NCI-H82 (cell line): ENCODE data around the gene COMP.

Experiments
- DNase-seq: peaks from one replicate; lab custom pipeline; 2025; lab: John Stamatoyannopoulos, UW

Gene COMP

GRCh38 chr19:18768997-18769891, 21.9 kb downstream of the COMP start:
- DNase-seq: no peak

- DNase-seq: peak; percentile 43
Observed at GRCh38 chr19:18768046-18768771, 22.9 kb downstream of the COMP start.

- no peak for DNase-seq
Observed at GRCh38 chr19:18765224-18765623, 25.9 kb downstream of the COMP start.

DNA sequence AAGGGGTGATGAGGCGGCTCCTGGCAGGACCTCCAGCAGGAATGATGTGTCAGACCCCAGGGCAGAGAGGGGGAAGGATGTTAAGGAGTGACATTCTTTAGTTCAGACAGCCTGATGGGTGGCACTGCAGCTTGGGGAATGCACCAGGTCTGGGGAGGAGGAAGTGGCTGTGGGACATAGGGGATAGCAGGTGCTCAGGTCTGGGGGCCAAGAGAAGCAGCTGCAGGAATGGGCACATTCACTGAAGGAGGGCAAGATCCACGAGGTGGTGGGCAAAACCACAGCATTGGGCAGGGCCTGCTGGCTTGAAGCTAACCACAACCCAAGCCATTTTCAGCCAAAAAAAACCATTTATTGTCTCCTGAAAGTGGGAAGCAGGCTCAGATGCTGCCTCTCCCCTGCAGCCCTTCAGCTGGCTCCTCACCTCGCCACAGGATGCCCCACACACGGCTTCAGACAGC, 26.5 kb downstream of the COMP start:
- no peak for DNase-seq

DNA sequence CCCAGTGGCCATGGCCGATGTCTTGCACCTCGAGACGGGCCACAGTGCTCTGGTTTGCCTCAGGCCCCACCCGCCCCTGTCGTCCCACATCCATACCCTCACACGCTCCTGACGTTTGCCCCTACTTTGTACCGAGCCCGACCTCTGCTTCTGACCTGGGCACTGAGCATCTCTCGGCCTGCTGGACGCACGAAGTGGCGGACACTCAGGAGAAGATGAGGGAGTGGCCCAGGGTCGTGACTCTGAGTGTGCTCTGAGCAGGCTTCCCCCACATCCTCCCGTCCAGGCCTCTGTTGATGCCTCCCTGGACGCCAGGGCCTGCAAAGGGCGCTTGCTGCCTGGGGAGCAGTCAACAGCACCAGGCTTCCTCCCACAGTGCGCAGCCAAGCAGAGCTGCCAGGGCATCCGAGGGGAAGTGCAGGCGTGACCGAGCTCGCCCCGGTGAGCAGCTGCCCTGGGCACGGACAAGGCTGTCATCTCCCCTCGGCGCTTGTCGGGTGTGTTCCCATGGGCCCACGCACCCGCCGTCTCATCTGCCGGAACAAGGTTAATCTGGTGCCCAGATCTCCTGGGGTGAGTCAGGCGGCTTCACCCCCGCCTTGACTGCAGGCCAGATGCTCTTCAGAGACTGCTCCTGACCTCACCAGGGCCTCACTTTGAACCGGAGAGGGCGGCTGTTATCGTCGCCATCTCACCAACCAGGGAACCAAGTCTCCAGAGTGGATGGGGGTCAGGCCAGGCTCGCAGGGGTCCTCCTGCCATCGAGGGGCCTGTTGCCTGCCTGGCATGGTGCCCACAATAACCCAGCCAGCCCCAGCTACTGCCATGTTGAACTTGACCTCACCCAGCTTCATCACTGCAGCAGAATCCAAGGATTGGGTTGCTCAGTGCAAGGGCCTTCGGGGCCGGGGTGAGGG, 27.2 kb downstream of the COMP start:
- DNase-seq: no peak

DNA sequence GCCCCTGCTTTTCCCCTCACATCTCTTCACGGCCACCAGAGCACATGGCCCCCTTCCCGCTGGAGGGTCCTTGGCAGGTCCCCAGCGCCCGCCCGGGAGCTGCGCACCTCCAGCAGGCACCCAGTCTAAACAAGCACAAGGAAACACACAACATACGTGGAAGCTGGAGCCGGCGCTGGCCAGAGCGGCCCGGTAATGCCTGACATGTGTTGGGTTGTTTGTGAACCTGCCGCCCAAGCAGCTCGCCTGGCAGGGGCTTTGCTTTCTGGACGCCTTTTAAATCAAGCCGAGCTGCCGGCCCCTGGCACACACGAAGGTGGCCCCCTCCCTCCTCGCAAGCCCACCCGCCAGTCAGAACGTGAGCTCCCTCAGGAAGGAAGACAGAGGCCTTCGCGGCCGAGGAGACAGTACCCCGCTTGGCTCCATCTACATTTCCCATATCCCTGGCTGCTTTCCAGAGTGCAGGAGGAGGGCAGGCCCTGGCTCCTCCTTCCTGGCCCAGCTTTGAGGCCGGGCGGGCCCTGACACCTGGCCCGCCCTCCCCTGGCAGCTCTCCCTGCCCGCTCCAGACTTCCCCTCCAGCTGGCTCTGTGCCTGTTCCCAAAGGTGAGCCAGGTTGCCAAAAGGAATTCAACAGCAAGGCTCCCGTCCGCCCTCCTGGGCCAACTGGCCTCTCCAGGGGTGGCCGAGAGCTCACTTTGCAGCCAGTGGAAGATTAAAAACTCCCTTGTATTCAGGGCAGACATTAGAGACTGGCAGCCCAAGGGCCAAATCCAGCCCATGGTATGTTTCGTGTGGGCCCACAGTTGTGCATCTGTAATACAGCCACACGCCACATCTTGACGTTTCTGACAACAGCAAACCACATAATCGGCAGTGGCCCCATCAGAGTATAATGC, 28.7 kb downstream of the COMP start:
- DNase-seq: peak; percentile 61

DNA sequence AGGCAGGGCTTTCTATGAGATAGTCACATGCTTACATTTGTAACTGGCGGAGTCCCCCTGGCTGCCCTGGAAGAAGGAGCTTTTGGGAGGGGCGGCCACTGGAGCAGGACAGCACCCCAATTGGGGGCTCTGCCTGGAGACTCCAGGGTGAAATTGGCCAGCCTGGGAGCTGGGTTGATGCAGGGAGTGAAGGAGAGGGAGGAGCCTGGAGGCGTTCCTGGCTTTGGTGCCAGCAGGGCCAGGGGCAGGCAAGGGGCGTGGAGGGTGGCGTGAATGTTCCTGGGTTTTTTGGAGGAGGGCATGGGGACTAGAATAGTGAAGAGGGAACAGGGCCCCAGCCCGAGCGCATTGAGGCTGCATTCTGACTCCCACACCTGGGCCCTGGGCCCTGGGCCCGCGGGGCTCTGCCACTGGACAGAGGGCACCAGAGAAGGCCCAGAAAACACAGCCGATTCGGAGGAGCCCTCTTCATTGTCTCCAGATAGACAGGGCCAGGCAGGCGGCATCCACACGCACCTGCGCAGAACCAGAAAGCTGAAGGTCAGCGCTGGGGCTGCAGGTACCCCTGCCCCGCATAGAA, 29.5 kb downstream of the COMP start:
- DNase-seq: no peak

DNA sequence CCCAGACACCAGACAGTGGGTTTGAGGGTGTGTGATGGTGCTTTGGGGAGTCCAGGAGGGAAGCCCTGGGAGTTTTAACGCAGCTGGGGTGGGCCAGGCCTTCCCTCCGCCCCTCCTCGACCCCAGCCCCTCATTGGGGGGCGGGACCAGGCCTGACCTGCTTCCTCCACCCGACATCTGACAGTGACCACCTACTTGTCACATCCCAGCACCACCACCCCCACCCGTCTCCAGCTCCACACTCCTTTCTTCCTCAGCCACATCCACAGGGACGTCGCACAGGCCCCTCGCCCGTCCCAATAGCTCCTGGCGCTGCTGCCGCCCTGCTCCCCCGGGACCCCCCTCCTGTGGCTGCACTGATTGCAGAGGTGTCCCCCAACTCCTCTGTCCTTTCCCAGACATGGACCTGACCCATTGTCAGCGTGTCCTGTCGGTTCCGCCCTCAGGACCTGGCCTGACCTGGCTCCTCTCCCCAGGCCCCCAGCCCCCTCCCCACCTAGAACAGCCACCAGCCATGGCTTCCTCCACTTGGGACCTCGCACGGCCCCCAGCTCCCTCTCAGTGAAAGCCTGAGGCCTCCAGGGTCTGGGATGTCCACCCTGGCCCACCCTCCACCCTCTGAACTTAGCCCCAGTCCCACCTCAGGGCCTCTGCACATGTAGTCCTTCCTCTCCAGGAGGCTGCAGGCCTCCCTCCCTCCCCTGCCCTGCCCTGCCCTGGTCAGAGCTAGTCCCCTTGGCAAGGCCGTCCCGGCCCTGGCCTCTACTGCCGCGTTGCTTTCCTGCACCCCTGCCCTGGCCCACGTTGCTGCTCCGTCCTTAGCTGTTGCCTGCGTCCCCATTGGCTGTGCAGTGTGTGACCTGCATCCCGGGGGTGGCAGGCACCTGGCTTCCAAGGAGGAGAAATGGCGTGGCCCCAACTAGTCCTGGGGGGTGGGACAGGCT, 30.4 kb downstream of the COMP start:
- no peak for DNase-seq

DNA sequence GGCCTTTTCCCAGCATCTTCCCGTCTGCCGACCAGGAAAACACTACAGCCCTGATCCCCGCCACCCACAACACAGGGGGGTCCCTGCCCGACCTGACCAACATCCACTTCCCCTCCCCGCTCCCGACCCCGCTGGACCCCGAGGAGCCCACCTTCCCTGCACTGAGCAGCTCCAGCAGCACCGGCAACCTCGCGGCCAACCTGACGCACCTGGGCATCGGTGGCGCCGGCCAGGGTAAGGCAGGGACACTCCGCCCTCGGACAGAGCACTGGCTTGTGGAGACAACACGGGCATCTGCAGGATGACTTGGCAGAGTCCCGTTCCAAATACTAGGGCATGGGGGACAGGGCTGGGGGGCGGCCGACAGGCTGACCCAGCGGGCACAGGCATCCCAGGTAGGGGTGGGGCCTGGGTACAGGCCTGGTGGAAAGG, 31.1 kb downstream of the COMP start:
- DNase-seq: no peak

DNA sequence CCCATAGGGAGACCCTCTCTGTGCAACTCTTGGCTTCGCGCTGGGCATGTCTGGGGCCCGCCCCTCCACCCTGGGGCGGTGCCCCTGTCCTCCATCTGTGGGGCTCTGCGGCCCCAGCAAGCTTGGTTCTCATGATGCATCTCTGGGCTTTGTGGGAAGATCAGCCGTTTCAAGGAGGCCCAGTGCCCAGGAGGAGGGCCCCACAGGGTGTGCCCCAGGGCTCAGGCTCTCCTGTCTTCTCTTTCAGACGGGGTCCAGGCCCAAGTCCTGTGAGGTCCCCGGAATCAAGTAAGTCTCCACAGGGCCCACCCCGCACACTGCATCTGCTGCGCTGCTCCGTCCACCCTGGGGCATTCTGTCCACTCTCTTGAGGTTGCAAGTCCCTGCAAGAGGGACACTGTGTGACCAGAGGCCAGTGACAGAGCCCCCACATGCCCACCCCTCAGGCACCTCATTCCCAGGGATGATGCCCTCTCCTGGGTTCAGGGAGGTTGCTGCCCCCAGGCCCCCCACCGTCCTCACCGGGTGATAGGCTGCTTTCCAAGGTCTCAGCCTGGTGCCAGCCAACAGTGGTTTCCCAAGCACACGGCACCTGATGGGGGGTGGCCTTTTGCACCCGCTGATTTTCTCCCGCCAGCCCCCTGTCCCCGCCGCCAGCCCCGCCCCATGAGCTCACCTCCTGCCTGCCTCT, 31.7 kb downstream of the COMP start:
- DNase-seq: no peak

DNA sequence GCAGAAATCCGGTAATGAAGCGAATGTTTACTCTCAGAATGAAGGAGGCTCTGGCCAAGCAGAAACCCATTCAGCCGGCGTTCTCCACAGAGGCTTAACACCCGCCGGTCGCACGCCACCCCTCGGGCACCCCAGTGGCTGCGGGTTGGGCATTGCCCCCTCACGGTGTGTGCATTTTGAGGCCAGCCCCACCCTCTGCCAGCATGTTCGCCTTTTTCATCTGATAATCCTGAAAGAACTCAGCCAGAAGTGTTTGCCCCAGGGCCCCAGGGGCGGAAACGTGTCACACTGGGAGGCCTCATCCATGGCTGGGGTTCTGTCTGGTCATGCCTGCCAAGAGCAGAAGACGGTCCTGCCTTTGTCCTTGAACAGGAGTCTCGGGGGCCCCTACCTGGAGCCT, 34.2 kb downstream of the COMP start:
- no peak for DNase-seq

GRCh38 chr19:18754501-18754900, 36.6 kb downstream of the COMP start:
- no peak for DNase-seq

DNA sequence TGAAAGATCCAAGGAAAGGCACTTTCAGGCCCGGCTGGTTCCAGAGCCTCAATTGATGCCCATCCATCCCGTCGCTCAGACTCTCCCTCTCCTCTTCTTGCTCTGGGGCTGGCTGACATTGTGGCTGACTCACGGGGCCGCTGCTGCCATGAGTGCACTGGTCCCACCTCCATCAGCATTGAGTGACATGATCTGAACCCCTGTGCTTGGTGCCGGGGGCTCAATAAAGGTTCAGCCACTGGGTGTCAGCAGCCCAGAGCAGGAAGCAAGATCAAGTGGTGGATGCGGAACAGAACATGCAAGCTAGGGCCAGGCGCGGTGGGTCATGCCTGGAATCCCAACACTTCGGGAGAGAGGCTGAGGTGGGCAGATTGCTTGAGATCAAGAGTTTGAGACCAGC, 39.5 kb downstream of the COMP start:
- no peak for DNase-seq

- DNase-seq: no peak
Observed at GRCh38 chr19:18750295-18750970, 40.7 kb downstream of the COMP start.

DNA sequence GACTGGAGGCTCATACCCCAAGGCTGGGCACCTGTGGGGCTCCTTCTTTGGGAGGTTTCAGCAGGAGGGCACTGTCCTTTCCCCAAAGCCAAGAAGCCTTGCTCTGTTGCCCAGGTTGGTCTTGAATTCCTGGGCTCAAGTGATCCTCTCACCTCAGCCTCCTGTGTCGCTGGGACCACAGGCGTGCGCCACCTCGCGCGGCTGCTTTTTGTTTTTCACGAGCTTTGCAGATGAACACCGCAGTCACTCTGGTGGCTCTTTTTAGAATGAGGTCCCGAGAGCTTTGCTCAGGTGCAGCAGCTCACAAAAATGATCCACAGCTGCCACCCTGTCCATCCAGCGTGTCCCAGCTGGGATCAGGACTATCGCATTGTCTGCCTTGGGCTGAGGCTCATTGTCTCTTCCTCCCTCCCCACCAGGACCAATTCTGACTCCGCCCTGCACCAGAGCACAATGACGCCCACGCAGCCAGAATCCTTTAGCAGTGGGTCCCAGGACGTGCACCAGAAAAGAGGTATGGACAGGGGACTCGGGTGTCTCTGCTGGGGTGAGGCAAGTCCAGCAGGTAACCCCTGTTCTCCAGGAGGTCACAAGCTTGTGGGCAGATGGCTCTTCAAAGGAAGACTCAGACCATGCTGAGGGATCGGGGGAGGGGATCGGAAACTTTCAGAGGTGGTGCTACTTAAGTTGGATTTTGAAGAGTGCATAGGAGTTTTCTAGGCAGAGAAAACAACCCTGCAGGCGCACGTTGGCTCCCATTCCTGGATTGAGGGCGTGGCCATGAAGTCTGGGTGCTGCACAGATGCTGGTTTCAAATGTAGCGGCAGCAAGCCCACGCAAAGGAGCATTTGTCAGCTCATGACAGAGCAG, 41.5 kb downstream of the COMP start:
- no peak for DNase-seq

DNA sequence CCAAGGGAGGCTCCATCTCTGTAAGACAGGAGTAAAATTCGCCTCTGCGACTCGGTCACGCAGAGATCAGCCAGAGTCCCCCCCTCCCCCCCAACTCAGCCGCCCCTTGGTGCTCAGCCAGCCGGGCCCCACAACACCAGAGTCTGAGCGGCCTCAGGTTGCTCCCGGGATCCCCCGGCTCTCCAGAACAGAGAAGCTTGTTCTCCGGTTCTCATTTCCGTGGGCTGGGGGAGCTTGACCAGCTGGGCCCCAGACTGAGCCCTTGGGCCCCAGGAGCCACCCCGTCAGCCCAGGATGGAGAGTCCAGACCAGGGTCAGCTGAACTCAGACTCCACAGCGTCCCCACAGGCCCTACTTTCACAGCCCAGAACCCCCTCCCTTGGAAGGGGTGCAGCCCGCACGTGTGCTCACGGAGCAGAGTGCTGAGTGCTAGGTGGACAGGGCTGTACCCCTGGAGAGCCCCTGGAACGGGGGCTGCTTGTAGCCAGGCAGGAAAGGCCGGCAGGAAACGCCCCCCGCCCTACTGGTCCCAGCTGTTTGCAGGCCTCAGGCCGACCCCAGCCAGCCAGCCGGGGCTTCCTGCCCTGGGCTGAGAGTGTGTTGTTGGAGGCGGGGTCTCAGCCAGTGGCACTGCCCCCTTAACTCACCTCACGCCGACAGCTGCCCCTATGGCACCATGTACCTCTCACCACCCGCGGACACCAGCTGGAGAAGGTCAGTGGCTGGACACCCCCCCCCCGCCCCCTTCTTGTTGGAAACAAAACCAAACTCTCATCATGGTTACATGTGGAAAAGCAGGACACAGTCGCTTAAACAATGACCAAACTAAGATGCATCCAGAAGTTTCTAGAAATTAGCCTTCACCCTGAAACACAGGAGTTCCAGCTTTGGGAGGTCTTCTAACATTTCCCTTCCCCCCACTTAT, 44.4 kb downstream of the COMP start:
- DNase-seq: no peak
